ENCODE measurements around the gene UQCC2. TPM values are rescaled to one million over a fixed set of nuclear protein-coding genes. Genes with fewer than 3 reads are reported as not detected.

The UQCC2 gene
- total and polyA plus RNA-seq, 2 of the 4 experiments (the other 2 are of a cell fraction): 13.8 to 34.5 TPM

GRCh38 chr6:33685411-33686224 is 25.9 kb downstream of the UQCC2 start:
- Histone ChIP-seq H3K4me2 (ENCODE audit: low read depth, low read length) (no peak overlapping the region), H2BK120ac (ENCODE audit: low read depth, low read length) (no peak overlapping the region), H2AK9ac (replicated peaks; ENCODE audit: low read depth, low read length, poor library complexity) (no peak overlapping the region), H3K23ac (ENCODE audit: low read depth, low read length) (no peak overlapping the region), H3K9me3 (ENCODE audit: control insufficient read depth, insufficient read depth, low read length) (no peaks in the 10 kb centered on the region), H4K91ac (ENCODE audit: insufficient read depth, low read depth, low read length) (no peak overlapping the region), H4K20me1 (ENCODE audit: insufficient read depth, low read length) (no peaks in the 10 kb centered on the region), H3K9me1 (ENCODE audit: insufficient read depth, low read length) (0 out of 2 replicates have a peak, but pooled peaks cover 4% of the 10 kb centered on the region), H2AK5ac (ENCODE audit: low read depth, low read length) (no peak overlapping the region), H3K18ac (ENCODE audit: low read depth, low read length) (no peak overlapping the region), H3K14ac (replicated peaks; ENCODE audit: low read depth, low read length) (no peak overlapping the region), H3K4me1 (ENCODE audit: control insufficient read depth, insufficient read depth, low read length) (no peaks in the 10 kb centered on the region), H3K4ac (ENCODE audit: low read depth, low read length) (no peak overlapping the region), H3K4me3 (ENCODE audit: insufficient read depth, low read depth, low read length) (no peak overlapping the region), H2BK20ac (ENCODE audit: low read depth, low read length) (no peak overlapping the region), H3K9ac (ENCODE audit: low read depth, low read length) (no peak overlapping the region), H3K27ac (ENCODE audit: insufficient read depth, low read length) (no peak overlapping the region), H3K36me3 (ENCODE audit: control insufficient read depth, insufficient read depth, low read length) (peaks cover 8% of the 10 kb centered on the region), H2AFZ (replicated peaks; ENCODE audit: low read length, poor library complexity) (no peak overlapping the region), H4K5ac (ENCODE audit: low read depth, low read length) (no peak overlapping the region), H3K27me3 (ENCODE audit: control insufficient read depth, insufficient read depth, low read length) (no peaks in the 10 kb centered on the region), H2BK5ac (ENCODE audit: low read depth, low read length, poor library complexity, severe bottlenecking) (no peak overlapping the region), H2BK15ac (ENCODE audit: low read depth, low read length) (no peak overlapping the region), H3K56ac (ENCODE audit: extremely low read depth, insufficient read depth, low read length) (no peak overlapping the region), H4K8ac (ENCODE audit: low read depth in 2 of 2, low read length in 2 of 2) (no peak overlapping the region), H3K79me1 (ENCODE audit: low read depth in 1 of 2, low read length in 2 of 2) (no peaks in the 10 kb centered on the region)
- intact Hi-C loops (cut with micrococcal nuclease): no loop called here
- WGBS, 2 experiments (ENCODE audit: extremely low coverage in 2 of 2, insufficient read length in 1 of 2): 90% methylated on average over 33 of the region's 38 CpGs; no CpG with 5 or more reads in 1 of the 2 experiments
- no peak for TF ChIP-seq RFX5 (IDR thresholded peaks at IDR 0.05; ENCODE audit: low read depth, low read length)
- no peak for TF ChIP-seq SMC3 (IDR thresholded peaks at IDR 0.05; ENCODE audit: low read depth, low read length)
- no peak for TF ChIP-seq USF2 (IDR thresholded peaks at IDR 0.05; ENCODE audit: low read depth, low read length)
- TF ChIP-seq CTCF (conservative IDR thresholded peaks at IDR 0.05; ENCODE audit: low read depth, low read length): no peak
- POLR2A ChIA-PET (ENCODE audit: unreplicated experiment): no interaction called here
- no TSS peak for BruUV-seq (replicated peaks)
- CTCF ChIA-PET: no interaction called here
- ATAC-seq (ENCODE audit: low read depth) (no peak), DNase-seq (no peak)
- dilution Hi-C loops (cut with HindIII; ENCODE audit: low sequenced_read_pairs, unreplicated experiment): no loop called here
- in situ Hi-C loops (cut with MboI; ENCODE audit: low sequenced_read_pairs): no loop called here

Measured in IMR-90 (cell line).